Neutrophil (primary cell): ENCODE data around the gene TMED3.

Experiments
- H3K27ac ChIP-seq: fragments of 200-600 bp; sonication (generic); 2 replicates; pipeline ENCODE4 v1.5.1; 2016; ENCODE audit warnings: mild to moderate bottlenecking, moderate library complexity
- H3K27me3 ChIP-seq: fragments of 200-600 bp; sonication (generic); 2 replicates; pipeline ENCODE4 v1.6.0; 2016; ENCODE audit warnings: mild to moderate bottlenecking
- H3K36me3 ChIP-seq: fragments of 200-600 bp; sonication (generic); 2 replicates; pipeline ENCODE4 v1.5.1; 2017
- H3K4me1 ChIP-seq, 2 experiments: fragments of 200-600 bp in 1 of 2; sonication (generic) in 1 of 2; 1 replicate in 1 of 2; 2 replicates in 1 of 2; pipeline versions ENCODE4 v1.5.1 to v1.6.1; 2013 to 2016; ENCODE audit warnings: low read depth in 1 of 2, low read length in 1 of 2, mild to moderate bottlenecking in 1 of 2, moderate library complexity in 1 of 2; ENCODE audit not compliant: control insufficient read depth in 1 of 2, insufficient read depth in 1 of 2
- H3K4me3 ChIP-seq, 2 experiments: fragments of 200-600 bp in 1 of 2; sonication (generic) in 1 of 2; 1 replicate in 1 of 2; 2 replicates in 1 of 2; pipeline ENCODE4 v1.5.1; 2013 to 2016; ENCODE audit warnings: low read depth in 1 of 2, low read length in 1 of 2, mild to moderate bottlenecking in 1 of 2, moderate library complexity in 1 of 2
- H3K9me3 ChIP-seq: fragments of 200-600 bp; sonication (generic); 2 replicates; pipeline ENCODE4 v1.5.1; 2016
- TF ChIP-seq, protein P1 (sequence below): fragments of 200-600 bp; sonication (generic); IDR thresholded peaks from 2 replicates; pipeline ENCODE4 v1.5.1; 2016; ENCODE audit warnings: antibody characterized with exemption

Gene TMED3

DNA sequence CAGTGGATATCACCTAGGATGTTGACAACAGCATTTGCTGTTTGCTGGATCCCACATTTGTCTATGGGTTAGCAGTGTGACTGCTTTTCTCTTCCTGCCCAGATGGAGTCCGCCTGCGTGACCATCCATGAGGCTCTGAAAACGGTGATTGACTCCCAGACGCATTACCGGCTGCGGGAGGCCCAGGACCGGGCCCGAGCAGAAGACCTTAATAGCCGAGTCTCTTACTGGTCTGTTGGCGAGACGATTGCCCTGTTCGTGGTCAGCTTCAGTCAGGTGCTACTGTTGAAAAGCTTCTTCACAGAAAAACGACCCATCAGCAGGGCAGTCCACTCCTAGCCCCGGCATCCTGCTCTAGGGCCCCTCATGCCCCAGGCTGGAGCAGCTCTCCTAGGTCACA is 11.0 kb downstream of the TMED3 start:
- Histone ChIP-seq H3K4me3 (no peak overlapping the region), H3K36me3 (peaks cover 12% of the 10 kb centered on the region), H3K4me1 (peaks cover 3 to 5% of the 10 kb centered on the region in 2 experiments), H3K27me3 (no peaks in the 10 kb centered on the region), H3K9me3 (no peaks in the 10 kb centered on the region), H3K27ac (no peak overlapping the region)
- TF ChIP-seq, protein P1, sequence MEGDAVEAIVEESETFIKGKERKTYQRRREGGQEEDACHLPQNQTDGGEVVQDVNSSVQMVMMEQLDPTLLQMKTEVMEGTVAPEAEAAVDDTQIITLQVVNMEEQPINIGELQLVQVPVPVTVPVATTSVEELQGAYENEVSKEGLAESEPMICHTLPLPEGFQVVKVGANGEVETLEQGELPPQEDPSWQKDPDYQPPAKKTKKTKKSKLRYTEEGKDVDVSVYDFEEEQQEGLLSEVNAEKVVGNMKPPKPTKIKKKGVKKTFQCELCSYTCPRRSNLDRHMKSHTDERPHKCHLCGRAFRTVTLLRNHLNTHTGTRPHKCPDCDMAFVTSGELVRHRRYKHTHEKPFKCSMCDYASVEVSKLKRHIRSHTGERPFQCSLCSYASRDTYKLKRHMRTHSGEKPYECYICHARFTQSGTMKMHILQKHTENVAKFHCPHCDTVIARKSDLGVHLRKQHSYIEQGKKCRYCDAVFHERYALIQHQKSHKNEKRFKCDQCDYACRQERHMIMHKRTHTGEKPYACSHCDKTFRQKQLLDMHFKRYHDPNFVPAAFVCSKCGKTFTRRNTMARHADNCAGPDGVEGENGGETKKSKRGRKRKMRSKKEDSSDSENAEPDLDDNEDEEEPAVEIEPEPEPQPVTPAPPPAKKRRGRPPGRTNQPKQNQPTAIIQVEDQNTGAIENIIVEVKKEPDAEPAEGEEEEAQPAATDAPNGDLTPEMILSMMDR = no peak

DNA sequence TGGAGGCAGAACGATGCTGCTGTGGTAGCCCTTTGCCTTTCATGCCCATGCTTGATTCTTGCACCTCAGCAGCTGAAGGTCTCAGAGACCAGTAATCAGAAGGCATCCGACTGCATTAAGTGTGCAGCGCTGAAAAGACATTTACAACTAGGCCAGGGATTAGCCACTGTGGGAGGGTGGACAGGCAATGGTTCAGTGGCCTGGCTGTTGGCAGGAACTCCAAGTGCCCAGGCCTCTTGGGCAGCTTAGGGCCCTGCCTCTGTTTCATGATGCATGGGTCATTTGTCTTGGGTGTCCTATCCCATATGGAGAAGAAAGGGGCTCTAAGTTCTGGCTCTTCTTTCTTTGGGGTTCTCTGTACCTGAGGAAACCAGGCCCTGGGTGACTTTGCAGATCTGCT is 11.4 kb downstream of the TMED3 start:
- peaks cover 11% of the 10 kb centered on the region for H3K36me3 ChIP-seq
- peaks cover 3 to 5% of the 10 kb centered on the region in 2 experiments for H3K4me1 ChIP-seq
- H3K9me3 ChIP-seq = no peaks in the 10 kb centered on the region
- H3K27me3 ChIP-seq = no peaks in the 10 kb centered on the region
- no peak overlapping the region for H3K4me3 ChIP-seq
- TF ChIP-seq, protein P1 = no peak
- H3K27ac ChIP-seq = no peak overlapping the region

DNA sequence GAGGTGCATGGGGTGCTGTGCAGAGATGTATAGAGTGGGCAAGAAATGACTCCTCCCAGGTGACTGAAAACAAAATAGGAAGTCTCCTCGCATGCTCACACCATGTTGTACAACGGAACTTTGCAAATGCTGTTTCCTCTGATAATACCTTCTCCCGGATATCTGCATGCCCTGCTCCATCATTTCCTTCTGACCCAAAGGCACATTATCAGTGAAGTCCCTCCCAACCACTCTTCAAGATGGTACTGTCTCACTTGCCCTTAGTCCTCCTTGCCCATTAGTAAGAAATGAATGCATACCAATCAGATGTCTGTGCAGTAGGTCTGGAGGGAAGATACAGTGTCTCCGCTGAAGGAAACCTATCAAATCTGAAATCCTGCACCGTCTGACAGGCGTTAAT is 12.0 kb downstream of the TMED3 start:
- no peaks in the 10 kb centered on the region for H3K9me3 ChIP-seq
- H3K27me3 ChIP-seq = no peaks in the 10 kb centered on the region
- H3K4me1 ChIP-seq = peaks cover 3 to 5% of the 10 kb centered on the region in 2 experiments
- peaks cover 4% of the 10 kb centered on the region for H3K36me3 ChIP-seq
- H3K4me3 ChIP-seq = no peak overlapping the region
- TF ChIP-seq, protein P1 = no peak
- no peak overlapping the region for H3K27ac ChIP-seq

DNA sequence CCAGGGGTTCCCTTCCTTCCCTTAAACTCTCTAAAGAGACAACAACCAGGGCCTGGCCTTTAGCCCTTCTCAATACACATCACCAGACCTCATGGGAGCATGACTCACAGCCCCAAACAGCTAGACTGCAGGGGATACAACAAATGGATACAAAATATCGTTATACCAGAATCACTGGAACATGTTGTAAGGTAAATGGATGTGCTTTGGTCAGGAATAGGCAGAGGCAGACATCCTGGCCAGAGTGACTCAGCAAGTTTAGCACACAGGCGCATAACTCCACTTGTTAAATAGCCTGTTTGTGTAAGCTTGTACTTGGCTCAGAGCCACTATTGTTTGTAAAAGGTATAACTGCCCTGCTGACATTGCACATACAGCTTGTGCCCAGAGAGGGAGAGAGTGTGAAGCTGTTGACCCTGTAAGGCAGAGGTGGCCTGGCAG is 18.3 kb downstream of the TMED3 start:
- H3K27ac ChIP-seq = no peak overlapping the region

DNA sequence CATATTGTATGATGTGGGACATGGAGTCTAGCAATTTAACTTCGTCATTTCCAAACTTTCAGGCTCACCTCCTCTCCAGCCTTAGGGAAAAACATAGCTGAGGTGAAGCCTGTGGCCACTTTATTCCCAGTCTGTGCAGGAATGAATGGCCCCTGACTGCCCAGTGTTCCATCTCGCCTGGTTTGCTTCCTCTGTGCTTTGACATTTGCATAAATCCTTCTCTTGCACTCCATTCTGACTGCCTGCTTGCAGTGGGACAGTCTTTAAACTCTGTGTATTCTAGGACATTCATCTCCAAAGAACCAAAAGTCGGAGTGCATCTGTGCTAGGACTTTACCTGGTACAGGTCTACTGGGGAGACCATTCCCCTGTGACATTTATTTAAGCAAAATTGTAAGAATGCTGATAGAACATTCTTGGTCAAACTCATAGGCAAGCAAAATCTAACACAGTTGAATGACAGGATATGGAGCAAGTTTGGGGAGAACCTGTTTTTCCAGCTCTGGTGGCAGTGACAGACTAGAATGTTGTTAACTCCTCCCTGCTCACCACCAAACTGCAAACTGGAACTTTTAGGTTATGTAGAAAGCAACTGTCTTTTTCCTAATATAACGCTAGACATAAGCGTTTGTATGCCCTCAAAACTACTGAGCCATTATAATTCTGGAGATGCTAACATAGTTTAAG is 22.1 kb downstream of the TMED3 start:
- Histone ChIP-seq H3K27ac (no peak overlapping the region), H3K27me3 (no peaks in the 10 kb centered on the region), H3K4me1 (no peaks in the 10 kb centered on the region), H3K9me3 (no peaks in the 10 kb centered on the region), H3K36me3 (no peaks in the 10 kb centered on the region), H3K4me3 (no peak overlapping the region)
- TF ChIP-seq, protein P1 = no peak

More for the DNA sequence above, 18.3 kb downstream of the TMED3 start:
- TF ChIP-seq, protein P1 = no peak
- Histone ChIP-seq H3K36me3 (no peaks in the 10 kb centered on the region), H3K4me1 (no peaks in the 10 kb centered on the region), H3K27me3 (no peaks in the 10 kb centered on the region), H3K4me3 (no peak overlapping the region), H3K9me3 (no peaks in the 10 kb centered on the region)
